IMR-90 (cell line): ENCODE measurements around the gene TULP4. TPM values are rescaled to one million over a fixed set of nuclear protein-coding genes. Genes with fewer than 3 reads are reported as not detected.
"Not testable (repeated sequence)": the region's sequence is repeated elsewhere in the genome, so short reads cannot be mapped to it uniquely, and the experiment has no call there.

Source experiments
- ATAC-seq: fragments of 200-7000 bp; cut with Tn5 transposase; 2 replicates; pipeline ENCODE4 v1.9.1; 2020; ENCODE audit warnings: low read depth, mild to moderate bottlenecking, moderate library complexity
- BruUV-seq: library from RNA; stranded (reverse); fragments of 400-500 nt; replicated peaks from 2 replicates; lab custom pipeline; 2021; lab: Mats Ljungman, UMichigan
- CTCF ChIA-PET: fragments of 300-600 bp; formaldehyde crosslinking; extraction: SDS; loops from one replicate; lab custom pipeline; 2021; ENCODE audit warnings: antibody characterized with exemption; lab: Yijun Ruan, JAX
- POLR2A ChIA-PET: fragments of 300-600 bp; sonication (Branson Sonifier 250); formaldehyde crosslinking; loops from one replicate; lab custom pipeline; 2022; ENCODE audit warnings: antibody characterized with exemption; ENCODE audit not compliant: unreplicated experiment; lab: Charles Lee
- DNase-seq: peaks from one replicate; pipeline ENCODE4 v3.0.0; 2013
- H2AFZ ChIP-seq: replicated peaks from 2 replicates; pipeline ENCODE3; 2013; ENCODE audit warnings: low read length, mild to moderate bottlenecking; ENCODE audit not compliant: poor library complexity
- H2AK5ac ChIP-seq: 2 replicates; pipeline ENCODE4 v1.6.1; 2013; ENCODE audit warnings: low read depth, low read length, inconsistent platforms
- H2AK9ac ChIP-seq: replicated peaks from 2 replicates; pipeline ENCODE3; 2013; ENCODE audit warnings: mild to moderate bottlenecking, low read depth, low read length, moderate library complexity; ENCODE audit not compliant: poor library complexity
- H2BK120ac ChIP-seq: 2 replicates; pipeline ENCODE4 v1.6.1; 2013; ENCODE audit warnings: low read depth, low read length, inconsistent platforms
- H2BK15ac ChIP-seq: 3 replicates; pipeline ENCODE4 v1.6.1; 2013; ENCODE audit warnings: low read depth, low read length, inconsistent platforms
- H2BK20ac ChIP-seq: 2 replicates; pipeline ENCODE4 v1.6.1; 2013; ENCODE audit warnings: low read depth, mild to moderate bottlenecking, inconsistent platforms, low read length, moderate library complexity
- H2BK5ac ChIP-seq: 2 replicates; pipeline ENCODE4 v1.6.1; 2013; ENCODE audit warnings: mild to moderate bottlenecking, low read depth, low read length, inconsistent platforms; ENCODE audit not compliant: poor library complexity, severe bottlenecking
- H3K14ac ChIP-seq: replicated peaks from 2 replicates; pipeline ENCODE4 v1.6.1; 2013; ENCODE audit warnings: low read depth, low read length, inconsistent platforms
- H3K18ac ChIP-seq: 2 replicates; pipeline ENCODE4 v1.6.1; 2013; ENCODE audit warnings: low read depth, low read length, control low read depth
- H3K23ac ChIP-seq: 2 replicates; pipeline ENCODE4 v1.6.1; 2013; ENCODE audit warnings: low read depth, low read length, inconsistent platforms
- H3K27ac ChIP-seq: 2 replicates; pipeline ENCODE4 v1.5.1; 2013; ENCODE audit warnings: mild to moderate bottlenecking, control low read depth, low read length; ENCODE audit not compliant: insufficient read depth
- H3K27me3 ChIP-seq: 2 replicates; pipeline ENCODE4 v1.6.1; 2013; ENCODE audit warnings: low read length; ENCODE audit not compliant: control insufficient read depth, insufficient read depth
- H3K36me3 ChIP-seq: 2 replicates; pipeline ENCODE4 v1.6.1; 2013; ENCODE audit warnings: low read length, mixed read lengths; ENCODE audit not compliant: control insufficient read depth, insufficient read depth
- H3K4ac ChIP-seq: 2 replicates; pipeline ENCODE4 v1.6.1; 2013; ENCODE audit warnings: low read depth, low read length, inconsistent platforms
- H3K4me1 ChIP-seq: 2 replicates; pipeline ENCODE4 v1.6.1; 2013; ENCODE audit warnings: low read length, mixed read lengths; ENCODE audit not compliant: control insufficient read depth, insufficient read depth
- H3K4me2 ChIP-seq: 2 replicates; pipeline ENCODE4 v1.6.1; 2013; ENCODE audit warnings: low read depth, mild to moderate bottlenecking, control low read depth, low read length, moderate library complexity
- H3K4me3 ChIP-seq: 2 replicates; pipeline ENCODE4 v1.5.1; 2013; ENCODE audit warnings: low read depth, mild to moderate bottlenecking, control low read depth, low read length, moderate library complexity; ENCODE audit not compliant: insufficient read depth
- H3K56ac ChIP-seq: 2 replicates; pipeline ENCODE4 v1.6.1; 2013; ENCODE audit warnings: low read length, inconsistent platforms; ENCODE audit not compliant: insufficient read depth; ENCODE audit errors: extremely low read depth
- H3K79me1 ChIP-seq, 2 experiments: 2 replicates each; pipeline ENCODE4 v1.6.1; 2013; ENCODE audit warnings: low read length in 2 of 2, inconsistent platforms in 1 of 2, low read depth in 1 of 2
- H3K9ac ChIP-seq: 2 replicates; pipeline ENCODE4 v1.6.1; 2013; ENCODE audit warnings: low read depth, low read length, control low read depth
- H3K9me1 ChIP-seq: 2 replicates; pipeline ENCODE4 v1.6.1; 2013; ENCODE audit warnings: low read length, inconsistent platforms; ENCODE audit not compliant: insufficient read depth
- H3K9me3 ChIP-seq: 2 replicates; pipeline ENCODE4 v1.6.1; 2013; ENCODE audit warnings: low read length; ENCODE audit not compliant: control insufficient read depth, insufficient read depth
- H4K20me1 ChIP-seq: 2 replicates; pipeline ENCODE4 v1.6.1; 2013; ENCODE audit warnings: low read length, inconsistent platforms; ENCODE audit not compliant: insufficient read depth
- H4K5ac ChIP-seq: 2 replicates; pipeline ENCODE4 v1.6.1; 2013; ENCODE audit warnings: mild to moderate bottlenecking, low read depth, low read length, control low read depth
- H4K8ac ChIP-seq, 2 experiments: 2 replicates each; pipeline ENCODE4 v1.6.1; 2013; ENCODE audit warnings: low read depth in 2 of 2, low read length in 2 of 2, control low read depth in 1 of 2, inconsistent platforms in 1 of 2
- H4K91ac ChIP-seq: 2 replicates; pipeline ENCODE4 v1.6.1; 2013; ENCODE audit warnings: low read depth, low read length, inconsistent platforms; ENCODE audit not compliant: insufficient read depth
- WGBS, 2 experiments: methylation state at CpG; one replicate each; pipeline versions ENCODE4 v1.1.5 to v1.1.7; 2013; ENCODE audit warnings: missing lambda C conversion rate in 2 of 2; ENCODE audit not compliant: insufficient read length in 1 of 2; ENCODE audit errors: extremely low coverage in 2 of 2; 5-methylcytosine and 5-hydroxymethylcytosine counted together
- dilution Hi-C: fragments of 300-500 bp; cut with HindIII; formaldehyde crosslinking; loops from one replicate; pipeline ENCODE4 v1.14.3; 2018; ENCODE audit warnings: low sequenced_read_pairs; ENCODE audit not compliant: unreplicated experiment
- in situ Hi-C: fragments of 300-500 bp; cut with MboI; formaldehyde crosslinking; loops from 3 replicates; pipeline ENCODE4 v1.14.3; 2019; ENCODE audit warnings: low sequenced_read_pairs, inconsistent platforms, mixed read lengths
- intact Hi-C: fragments of 100-400 bp; cut with micrococcal nuclease; formaldehyde crosslinking; loops from 2 replicates; pipeline ENCODE4 v1.10.0; 2022
- polyA plus RNA-seq, 3 experiments: library from polyadenylated mRNA; depleted of rRNA; stranded (reverse); fragments of >200 nt; gene quantifications; 2 replicates each; pipeline ENCODE4 v1.2.3, GENCODE V29; 2012; ENCODE audit warnings: low replicate concordance in 1 of 3
- total RNA-seq: library from RNA; depleted of rRNA; stranded (reverse); fragments of >200 nt; gene quantifications from 2 replicates; pipeline ENCODE4 v1.2.3, GENCODE V29; 2012

The TULP4 gene
- total and polyA plus RNA-seq, 2 of the 4 experiments (the other 2 are of a cell fraction), result 8.1 to 30.6 TPM

DNA sequence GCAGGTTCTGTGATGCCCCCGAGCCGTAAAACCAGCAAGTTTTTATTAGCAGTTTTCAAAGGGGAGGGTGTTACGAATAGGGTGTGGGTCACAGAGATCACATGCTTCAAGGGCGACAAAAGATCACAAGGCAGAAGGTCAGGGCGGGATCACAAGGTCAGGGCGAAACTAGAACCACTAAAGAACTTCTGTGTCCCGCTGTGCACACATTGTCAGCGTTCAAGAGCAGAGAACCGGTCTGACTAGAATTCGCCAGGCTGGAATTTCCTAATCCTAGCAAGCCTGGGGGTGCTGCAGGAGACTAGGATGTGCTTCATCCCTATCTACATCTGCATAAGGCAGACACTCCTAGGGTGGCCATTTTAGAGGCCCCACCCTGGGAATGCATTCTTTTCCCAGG is 26.9 kb downstream of the TULP4 start:
- BruUV-seq, H4K8ac ChIP-seq, H4K91ac ChIP-seq, H4K5ac ChIP-seq, H3K4me3 ChIP-seq, H2AFZ ChIP-seq, H3K27me3 ChIP-seq, CTCF ChIA-PET, H3K9me1 ChIP-seq, H3K14ac ChIP-seq, H3K27ac ChIP-seq, H2AK9ac ChIP-seq, H3K36me3 ChIP-seq, DNase-seq, H3K4ac ChIP-seq, H3K9ac ChIP-seq, dilution Hi-C loops, H2BK15ac ChIP-seq, in situ Hi-C loops, H2BK20ac ChIP-seq, H3K18ac ChIP-seq, H3K4me1 ChIP-seq, H3K4me2 ChIP-seq, H2BK5ac ChIP-seq, intact Hi-C loops, H2BK120ac ChIP-seq, H2AK5ac ChIP-seq, H3K56ac ChIP-seq, POLR2A ChIA-PET, H3K9me3 ChIP-seq, H3K23ac ChIP-seq, ATAC-seq: not testable (repeated sequence)
- Histone ChIP-seq H3K79me1 (peaks cover 24 to 26% of the 10 kb centered on the region in 2 experiments; a peak in 3 of 4 replicates), H4K20me1 (peaks cover 22% of the 10 kb centered on the region)
- WGBS, 2 experiments, result 75% methylated on average over 2 of the region's 10 CpGs; no CpG with 5 or more reads in 1 of the 2 experiments
